ENCODE measurements around the gene PCYT1B. TPM values are rescaled to one million over a fixed set of nuclear protein-coding genes. Genes with fewer than 3 reads are reported as not detected.

PCYT1B gene
- total RNA-seq, 6 donors from 2014 or later = 0.43 to 2.2 (median 0.79) TPM

DNA sequence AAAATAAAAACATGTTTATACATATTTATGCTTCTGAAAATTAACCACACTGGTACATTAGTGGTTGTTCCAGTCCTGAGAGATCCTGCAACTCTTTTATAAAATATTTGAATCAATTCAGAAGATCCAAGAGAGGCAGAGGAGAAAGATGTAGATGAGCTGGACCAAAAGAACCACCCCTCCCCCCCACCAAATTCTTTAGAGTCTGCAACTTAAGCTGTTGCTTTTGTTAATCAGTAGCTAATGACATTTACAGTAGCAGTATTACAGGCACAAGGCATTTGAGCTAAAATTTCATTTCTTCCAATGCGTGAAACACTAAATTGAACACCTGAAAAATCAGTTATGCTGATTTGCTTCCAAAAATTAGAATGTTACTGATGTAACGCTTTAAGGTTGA is 120.5 kb downstream of the PCYT1B start:
- no peak overlapping the region for H3K4me3 ChIP-seq
- H3K9me3 ChIP-seq = no peaks in the 10 kb centered on the region
- no peak overlapping the region for H3K27ac ChIP-seq
- H3K27me3 ChIP-seq = no peaks in the 10 kb centered on the region
- 92 to 93% methylated on average over 2 of the region's 2 CpGs for WGBS, 2 donors
- no peak for ATAC-seq (ENCODE audit: low FRiP score in 2 of 2)
- H3K4me1 ChIP-seq = no peaks in the 10 kb centered on the region
- TF ChIP-seq POLR2AphosphoS5 (IDR thresholded peaks at IDR 0.05) (no peak), EP300 (IDR thresholded peaks at IDR 0.05) (no peak), POLR2A (IDR thresholded peaks at IDR 0.05) (no peak)
- TF ChIP-seq, protein P1, sequence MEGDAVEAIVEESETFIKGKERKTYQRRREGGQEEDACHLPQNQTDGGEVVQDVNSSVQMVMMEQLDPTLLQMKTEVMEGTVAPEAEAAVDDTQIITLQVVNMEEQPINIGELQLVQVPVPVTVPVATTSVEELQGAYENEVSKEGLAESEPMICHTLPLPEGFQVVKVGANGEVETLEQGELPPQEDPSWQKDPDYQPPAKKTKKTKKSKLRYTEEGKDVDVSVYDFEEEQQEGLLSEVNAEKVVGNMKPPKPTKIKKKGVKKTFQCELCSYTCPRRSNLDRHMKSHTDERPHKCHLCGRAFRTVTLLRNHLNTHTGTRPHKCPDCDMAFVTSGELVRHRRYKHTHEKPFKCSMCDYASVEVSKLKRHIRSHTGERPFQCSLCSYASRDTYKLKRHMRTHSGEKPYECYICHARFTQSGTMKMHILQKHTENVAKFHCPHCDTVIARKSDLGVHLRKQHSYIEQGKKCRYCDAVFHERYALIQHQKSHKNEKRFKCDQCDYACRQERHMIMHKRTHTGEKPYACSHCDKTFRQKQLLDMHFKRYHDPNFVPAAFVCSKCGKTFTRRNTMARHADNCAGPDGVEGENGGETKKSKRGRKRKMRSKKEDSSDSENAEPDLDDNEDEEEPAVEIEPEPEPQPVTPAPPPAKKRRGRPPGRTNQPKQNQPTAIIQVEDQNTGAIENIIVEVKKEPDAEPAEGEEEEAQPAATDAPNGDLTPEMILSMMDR (IDR thresholded peaks at IDR 0.05) = no peak
- no peaks in the 10 kb centered on the region for H3K36me3 ChIP-seq
- no peak for DNase-seq

DNA sequence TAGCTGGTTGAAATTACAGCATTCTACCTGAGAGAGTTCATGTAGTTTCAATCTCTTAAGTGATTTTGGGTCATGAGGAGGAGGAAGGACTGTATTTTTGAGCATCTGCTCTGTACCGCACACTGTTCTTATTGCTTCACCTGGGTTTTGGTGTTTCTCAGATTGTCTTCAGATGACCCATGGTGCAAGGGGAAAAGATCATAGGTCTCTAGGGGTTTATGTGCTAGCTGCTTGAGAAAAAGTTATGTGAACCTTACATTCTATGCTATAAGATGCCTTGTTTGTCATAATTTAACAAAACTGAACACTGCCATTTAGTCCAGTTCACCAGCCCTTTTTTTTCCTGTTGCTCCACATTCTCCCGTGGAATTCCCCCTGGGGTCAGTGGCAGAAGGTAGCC is 121.7 kb downstream of the PCYT1B start:
- ATAC-seq (ENCODE audit: low FRiP score in 2 of 2) (no peak), DNase-seq (no peak)
- WGBS, 2 donors = 86 to 100% methylated on average over 1 to 2 of the region's 2 CpGs
- no peaks in the 10 kb centered on the region for H3K27me3 ChIP-seq
- H3K27ac ChIP-seq = no peak overlapping the region
- no peak overlapping the region for H3K4me3 ChIP-seq
- H3K4me1 ChIP-seq = no peaks in the 10 kb centered on the region
- no peaks in the 10 kb centered on the region for H3K9me3 ChIP-seq
- no peaks in the 10 kb centered on the region for H3K36me3 ChIP-seq
- TF ChIP-seq POLR2A (IDR thresholded peaks at IDR 0.05) (no peak), POLR2AphosphoS5 (IDR thresholded peaks at IDR 0.05) (no peak), EP300 (IDR thresholded peaks at IDR 0.05) (no peak)
- TF ChIP-seq, protein P1 (IDR thresholded peaks at IDR 0.05) = no peak

DNA sequence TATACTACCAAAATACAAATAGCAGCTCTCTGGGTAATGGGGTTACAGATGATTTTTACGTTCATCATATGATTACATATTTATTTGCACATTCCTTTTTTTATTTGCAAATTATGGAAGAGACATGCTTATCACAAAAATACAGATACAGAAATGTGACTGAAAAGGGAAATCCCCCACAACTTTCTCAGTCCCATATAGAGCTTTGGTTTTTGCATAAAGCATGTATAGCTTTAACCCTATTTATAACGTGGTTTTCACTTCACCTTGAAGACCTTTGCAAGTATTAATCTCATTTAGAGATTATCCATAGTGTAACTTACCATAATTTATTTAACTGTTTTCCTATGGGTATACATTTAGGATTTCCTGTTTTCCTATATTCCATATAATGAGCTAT is 126.7 kb downstream of the PCYT1B start:
- TF ChIP-seq POLR2A (IDR thresholded peaks at IDR 0.05) (no peak), POLR2AphosphoS5 (IDR thresholded peaks at IDR 0.05) (no peak), EP300 (IDR thresholded peaks at IDR 0.05) (no peak)
- TF ChIP-seq, protein P1 (IDR thresholded peaks at IDR 0.05) = no peak
- no peak for ATAC-seq (ENCODE audit: low FRiP score in 2 of 2)

DNA sequence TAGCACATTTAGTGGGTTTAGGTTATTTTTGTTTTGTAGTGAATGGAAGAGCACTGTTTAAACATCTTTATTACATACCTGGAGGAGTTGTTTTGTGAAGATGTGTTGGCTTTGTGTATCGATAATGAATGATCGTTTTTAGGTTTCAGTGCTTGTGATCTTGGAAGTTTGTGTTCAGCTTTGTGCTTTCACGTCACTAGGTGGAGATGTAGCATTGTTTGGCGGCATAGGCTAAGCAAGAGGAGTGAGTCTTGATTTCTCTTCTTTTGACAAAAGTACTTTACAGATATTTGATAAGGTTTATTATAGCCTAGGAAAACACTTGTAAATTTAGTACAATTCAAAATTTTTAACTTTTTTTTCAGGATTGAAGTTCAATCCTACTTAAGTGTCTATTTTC is 131.7 kb downstream of the PCYT1B start:
- H3K27ac ChIP-seq = no peak overlapping the region
- TF ChIP-seq EP300 (IDR thresholded peaks at IDR 0.05) (no peak), POLR2A (IDR thresholded peaks at IDR 0.05) (no peak), POLR2AphosphoS5 (IDR thresholded peaks at IDR 0.05) (no peak)
- TF ChIP-seq, protein P1 (IDR thresholded peaks at IDR 0.05) = no peak
- no peaks in the 10 kb centered on the region for H3K27me3 ChIP-seq
- H3K9me3 ChIP-seq = no peaks in the 10 kb centered on the region
- no peaks in the 10 kb centered on the region for H3K36me3 ChIP-seq
- ATAC-seq (ENCODE audit: low FRiP score in 2 of 2) = no peak
- H3K4me3 ChIP-seq = no peak overlapping the region
- WGBS, 2 donors = 47 to 48% methylated on average over 4 of the region's 4 CpGs
- H3K4me1 ChIP-seq = no peaks in the 10 kb centered on the region
- DNase-seq = no peak

More for the DNA sequence above, 126.7 kb downstream of the PCYT1B start:
- H3K27ac ChIP-seq = no peak overlapping the region
- DNase-seq = no peak
- no peaks in the 10 kb centered on the region for H3K4me1 ChIP-seq
- no peak overlapping the region for H3K4me3 ChIP-seq
- no peaks in the 10 kb centered on the region for H3K27me3 ChIP-seq
- no peaks in the 10 kb centered on the region for H3K9me3 ChIP-seq
- no peaks in the 10 kb centered on the region for H3K36me3 ChIP-seq
- 78 to 94% methylated on average over 2 of the region's 2 CpGs for WGBS, 2 donors

DNA sequence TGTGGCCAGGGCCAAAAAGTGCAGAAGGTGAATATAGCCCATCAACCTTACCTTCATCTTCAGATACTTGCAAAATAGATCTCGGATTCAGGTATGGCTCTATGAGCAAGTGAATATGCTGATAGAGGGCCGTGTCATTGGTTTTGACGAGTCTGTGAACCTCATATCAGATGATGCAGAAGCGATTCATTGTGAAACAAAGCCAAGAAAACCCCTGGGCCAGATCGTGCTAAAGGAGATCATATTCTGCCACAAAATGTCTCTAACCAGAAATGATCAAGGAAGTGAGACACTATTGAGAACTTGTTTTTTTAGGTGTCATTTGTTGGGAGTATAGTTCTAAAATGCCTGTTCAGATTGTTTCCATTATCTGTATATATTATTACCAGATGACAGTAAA is 133.7 kb downstream of the PCYT1B start:
- DNase-seq = no peak
- no peak overlapping the region for H3K27ac ChIP-seq
- TF ChIP-seq POLR2A (IDR thresholded peaks at IDR 0.05) = no peak
- TF ChIP-seq EP300 (IDR thresholded peaks at IDR 0.05) = no peak
- TF ChIP-seq POLR2AphosphoS5 (IDR thresholded peaks at IDR 0.05) = no peak
- TF ChIP-seq, protein P1 (IDR thresholded peaks at IDR 0.05) = no peak
- WGBS, 2 donors = 76 to 80% methylated on average over 1 to 5 of the region's 5 CpGs
- no peak for ATAC-seq (ENCODE audit: low FRiP score in 2 of 2)
- H3K9me3 ChIP-seq = no peaks in the 10 kb centered on the region
- H3K36me3 ChIP-seq = no peaks in the 10 kb centered on the region
- no peaks in the 10 kb centered on the region for H3K4me1 ChIP-seq
- H3K27me3 ChIP-seq = no peaks in the 10 kb centered on the region
- H3K4me3 ChIP-seq = no peak overlapping the region
